NCI-H2196 (cell line): ENCODE measurements around the gene NUDCD3.

ENCODE experiments used
- DNase-seq: peaks from one replicate; lab custom pipeline; 2025; ENCODE audit not compliant: unreplicated experiment; lab: John Stamatoyannopoulos, UW

The NUDCD3 gene

DNA sequence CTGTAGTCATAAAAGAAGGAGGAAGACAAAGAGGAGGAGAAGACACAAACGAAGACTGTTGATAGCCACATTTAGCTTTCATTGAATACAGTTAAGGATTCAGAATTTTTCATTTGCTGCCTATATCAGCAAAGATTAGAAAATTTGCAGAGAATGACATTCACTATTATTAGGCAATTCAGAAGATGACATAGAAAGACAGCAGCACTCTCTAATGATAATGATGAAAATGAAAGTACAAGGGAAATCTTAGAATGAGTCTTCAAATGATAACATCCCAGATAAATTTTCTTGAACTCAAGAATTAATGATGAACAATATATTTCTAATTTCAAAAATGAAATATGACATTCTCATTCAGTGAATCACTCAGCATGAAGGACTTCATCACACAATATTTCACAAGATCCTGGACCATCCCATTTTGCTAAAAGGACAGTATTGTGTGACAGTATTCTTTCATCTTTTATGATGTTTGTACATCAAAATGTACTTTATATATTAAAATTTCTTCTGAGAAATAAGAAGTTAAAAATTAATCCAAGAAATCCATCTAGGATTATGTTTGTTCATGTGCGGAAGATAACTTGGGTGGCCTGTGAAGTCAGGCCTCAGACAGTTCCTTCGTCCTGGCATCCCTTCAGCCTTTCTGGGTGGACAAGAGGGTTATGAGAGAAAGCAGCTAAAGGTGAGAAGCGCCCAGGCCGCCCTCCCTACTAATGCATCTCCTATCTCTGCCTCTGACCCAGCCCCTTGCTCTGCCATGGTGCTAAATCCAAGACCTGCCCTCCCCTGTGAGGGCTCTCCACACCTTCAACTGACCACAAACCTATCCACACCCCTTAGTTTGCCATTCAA lies 117.7 kb downstream of the NUDCD3 start:
- no peak for DNase-seq

DNA sequence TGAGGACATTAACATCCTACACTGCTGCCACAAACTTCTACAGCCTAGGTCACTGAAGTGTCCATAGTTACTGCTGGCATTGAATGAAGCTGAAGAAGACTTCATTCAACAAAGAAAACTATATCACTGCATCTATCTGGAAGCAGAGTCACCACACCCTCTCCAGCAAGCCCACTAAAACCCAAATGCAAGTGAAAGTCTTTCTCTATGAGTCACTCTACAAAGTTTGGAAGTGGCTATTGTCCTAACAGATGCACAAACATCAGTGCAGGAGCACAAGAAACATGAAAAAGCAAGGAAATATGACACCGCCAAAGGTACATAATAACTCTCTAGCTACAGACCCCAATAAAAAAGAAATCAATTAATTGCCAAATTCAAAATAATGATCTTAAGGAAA lies 121.6 kb downstream of the NUDCD3 start:
- DNase-seq = no peak

DNA sequence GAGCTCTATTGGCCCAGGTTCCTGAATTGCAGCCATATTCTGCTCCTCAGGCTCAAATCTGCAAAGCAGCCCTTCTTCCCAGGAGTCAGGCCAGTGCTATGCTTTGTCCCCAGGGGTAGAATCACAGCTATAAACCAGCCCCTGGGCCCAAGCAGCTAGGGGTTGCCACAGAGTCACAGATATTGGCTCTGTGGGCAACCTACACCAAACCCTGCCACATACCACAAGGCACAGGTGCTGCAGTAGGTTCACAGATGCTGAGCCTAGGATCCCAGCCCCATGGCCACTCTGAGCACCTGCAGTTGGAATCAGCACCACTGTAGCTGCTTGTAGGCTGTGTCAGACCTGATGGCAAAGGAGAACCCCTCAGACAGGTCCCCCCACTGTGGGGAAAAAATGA lies 122.0 kb downstream of the NUDCD3 start:
- DNase-seq = no peak

DNA sequence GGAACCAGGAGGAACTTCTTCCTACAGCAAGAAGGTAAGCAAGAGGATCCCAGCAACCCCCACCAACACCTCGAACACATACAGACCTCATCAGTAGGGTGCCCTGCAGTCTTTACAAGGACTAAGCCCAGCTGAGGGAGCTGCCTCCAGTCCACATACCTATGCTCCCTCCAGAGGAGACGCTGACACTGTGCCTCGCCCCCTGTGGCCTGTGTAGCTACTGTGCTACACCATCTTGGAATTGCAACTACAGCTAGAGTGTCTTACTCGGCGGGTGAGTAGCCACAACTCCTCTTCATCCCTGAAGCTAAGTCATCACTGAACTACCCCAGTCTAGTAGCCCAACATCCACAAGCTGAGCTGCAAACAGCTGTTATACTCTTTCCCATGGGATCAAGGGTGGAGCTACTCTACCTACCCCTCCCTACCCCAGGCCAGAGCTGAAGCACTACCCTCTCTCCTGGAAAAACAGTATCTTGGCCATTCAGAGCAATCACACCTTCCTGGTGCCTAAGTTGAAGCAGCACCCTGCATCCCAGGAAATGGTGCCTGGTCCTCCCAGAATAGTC lies 122.9 kb downstream of the NUDCD3 start:
- DNase-seq = no peak

DNA sequence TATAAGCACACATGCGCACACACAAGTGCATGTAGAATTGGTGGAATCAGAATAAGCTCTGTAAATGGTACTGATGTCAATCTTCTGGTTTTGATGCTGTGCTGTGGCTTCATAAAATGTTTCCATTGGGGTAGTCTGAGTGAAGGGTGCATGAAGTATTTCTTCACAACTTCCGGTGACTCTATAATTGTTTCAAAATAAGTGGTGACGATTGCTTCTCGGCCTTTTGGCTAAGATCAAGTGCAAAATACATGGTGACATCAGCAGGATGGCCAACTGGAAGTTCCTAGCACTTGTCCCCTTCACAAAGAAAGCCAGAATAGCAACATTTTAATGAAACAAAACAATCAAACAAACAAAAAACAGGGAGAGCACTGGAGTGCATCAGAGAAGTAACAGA lies 123.5 kb downstream of the NUDCD3 start:
- no peak for DNase-seq

DNA sequence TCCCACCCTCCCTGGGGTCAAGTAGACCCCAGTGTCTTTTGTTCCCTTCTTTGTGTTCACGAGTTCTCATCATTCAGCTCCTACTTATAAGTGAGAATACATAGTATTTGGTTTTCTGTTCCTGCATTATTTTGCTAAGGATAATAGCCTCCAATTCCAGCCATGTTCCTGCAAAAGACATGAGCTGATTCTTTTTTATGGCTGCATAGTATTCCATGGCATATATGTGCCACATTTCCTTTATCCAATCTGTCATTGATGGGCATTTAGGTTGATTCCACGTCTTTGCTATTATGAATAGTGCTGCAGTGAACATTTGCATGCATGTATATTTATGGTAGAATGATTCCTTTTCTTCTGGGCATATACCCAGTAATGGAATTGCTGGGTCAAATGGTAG lies 136.8 kb downstream of the NUDCD3 start:
- DNase-seq = no peak

DNA sequence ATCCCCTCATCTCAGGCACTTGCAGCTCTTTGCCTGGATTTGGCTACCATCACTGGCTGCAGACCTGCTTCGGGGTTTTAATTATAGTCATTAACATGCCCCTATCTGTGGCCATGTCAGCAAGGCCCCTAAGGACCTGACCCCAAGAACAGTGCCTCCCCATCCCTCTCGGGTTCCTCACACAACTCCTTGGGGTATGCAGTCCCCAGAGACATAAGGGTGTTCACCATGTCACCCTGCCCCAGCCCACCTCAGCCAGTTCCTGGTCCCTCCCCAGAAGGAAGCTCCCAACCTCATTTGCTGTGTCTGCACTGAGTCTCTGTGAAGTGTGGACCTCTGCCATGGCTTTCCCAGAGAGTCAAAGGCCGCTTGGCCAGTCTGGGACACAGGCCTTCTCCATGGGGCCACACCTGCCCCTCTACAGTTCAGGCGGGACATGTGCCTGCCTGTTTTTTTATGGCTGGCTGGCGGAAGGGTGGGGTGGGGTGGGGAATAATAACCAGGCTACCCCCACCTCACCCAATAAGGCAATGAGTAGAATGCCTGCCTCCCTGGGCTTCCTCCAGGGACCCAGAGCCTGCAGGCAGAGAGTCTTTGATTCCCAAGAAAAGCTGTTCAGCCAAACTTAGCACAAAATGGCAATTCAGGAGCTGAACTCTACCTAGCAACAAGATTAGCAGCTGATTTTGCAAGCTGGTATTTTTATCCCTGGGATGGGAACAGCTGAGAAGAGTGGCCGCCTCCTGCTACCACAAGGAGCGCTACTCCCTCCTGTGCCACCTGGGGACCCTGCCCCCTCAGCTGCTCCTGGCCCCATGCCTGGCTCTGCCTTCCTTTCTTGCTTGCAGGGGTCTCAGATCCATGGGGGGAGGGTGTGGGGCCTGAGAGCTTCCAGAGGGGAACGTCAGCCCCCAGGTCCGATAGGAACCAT lies 141.3 kb downstream of the NUDCD3 start:
- no peak for DNase-seq

DNA sequence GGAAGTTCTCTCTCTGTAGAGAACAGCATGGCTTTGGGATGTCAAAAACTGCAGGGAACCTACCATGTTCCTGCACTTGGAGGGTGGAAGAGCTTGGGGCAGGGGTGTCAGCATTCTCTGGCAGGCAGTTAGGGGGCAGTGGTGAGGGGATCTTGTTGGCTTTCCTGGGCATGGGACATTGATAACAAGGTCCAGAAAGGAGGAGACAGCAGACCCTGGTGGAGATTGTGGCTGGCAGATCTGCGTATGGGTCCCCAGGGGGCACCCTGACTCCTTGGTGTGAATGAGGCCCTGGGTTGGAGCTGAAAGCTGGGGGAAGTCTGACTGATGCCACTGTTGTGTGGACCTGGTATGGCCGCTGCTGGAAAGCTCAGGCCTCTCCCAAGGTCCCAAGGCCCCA lies 142.2 kb downstream of the NUDCD3 start:
- DNase-seq = no peak

DNA sequence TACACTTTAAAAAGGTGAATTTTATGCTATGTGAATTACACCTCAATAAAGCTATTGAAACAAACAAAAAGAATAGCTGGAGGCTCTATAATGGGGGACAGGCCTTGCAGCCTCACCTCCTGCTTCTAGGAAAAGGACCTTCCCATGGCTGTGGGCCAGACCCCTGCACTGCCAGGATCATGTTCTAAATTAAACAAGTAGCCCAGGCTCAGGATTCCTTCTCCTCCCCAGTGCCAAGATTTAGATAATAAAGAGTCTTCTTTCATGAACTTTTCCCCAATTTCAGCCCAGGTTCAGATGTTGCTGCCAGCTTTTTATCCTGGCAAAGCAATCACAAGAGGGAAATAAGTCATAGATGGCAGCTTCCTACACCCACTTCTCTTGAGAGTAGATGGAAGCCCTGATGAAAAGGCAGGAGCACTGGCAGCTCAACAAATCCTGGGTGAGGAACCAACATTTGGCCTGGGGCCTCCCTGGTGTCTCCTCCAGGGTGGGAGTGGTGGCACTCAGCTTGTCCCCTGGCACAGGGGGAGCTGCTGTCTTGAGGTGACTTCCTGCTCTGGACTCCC lies 142.8 kb downstream of the NUDCD3 start:
- DNase-seq = no peak

DNA sequence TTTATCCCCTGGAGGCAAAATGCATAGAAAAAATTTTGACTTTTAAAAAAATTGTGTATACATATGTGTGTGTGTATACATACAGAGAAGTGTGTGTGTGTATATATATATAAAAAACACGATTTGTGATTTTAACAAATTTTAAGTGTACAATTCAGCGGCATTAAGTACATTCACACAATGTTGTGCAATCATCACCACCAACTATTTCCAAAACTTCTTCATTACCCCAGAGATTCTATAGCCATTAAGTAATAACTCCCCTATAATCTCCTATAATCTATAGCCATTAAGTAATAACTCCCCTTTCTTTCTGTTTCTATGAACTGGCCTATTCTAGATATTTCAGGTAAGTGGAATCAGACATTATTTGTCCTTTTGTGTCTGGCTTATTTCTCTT lies 144.4 kb downstream of the NUDCD3 start:
- no peak for DNase-seq

DNA sequence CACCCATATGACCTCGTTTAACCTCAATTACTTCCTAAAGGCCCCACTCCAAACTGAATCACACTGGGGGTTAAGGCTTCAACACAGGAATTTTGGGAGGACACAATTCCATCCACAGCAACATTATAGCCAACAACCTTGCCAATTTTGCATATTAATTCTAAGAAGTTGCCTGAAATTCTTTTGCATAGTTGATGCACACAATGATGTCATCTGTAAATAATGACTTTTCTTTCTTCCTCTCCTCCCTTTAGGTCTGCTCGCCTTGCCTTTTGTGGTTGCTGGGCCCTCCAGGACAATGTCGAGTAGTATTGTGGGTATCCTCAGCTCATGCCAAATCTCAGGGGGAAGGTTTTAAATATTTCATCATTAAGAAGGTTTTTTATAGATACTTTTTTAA lies 149.1 kb downstream of the NUDCD3 start:
- DNase-seq = no peak

DNA sequence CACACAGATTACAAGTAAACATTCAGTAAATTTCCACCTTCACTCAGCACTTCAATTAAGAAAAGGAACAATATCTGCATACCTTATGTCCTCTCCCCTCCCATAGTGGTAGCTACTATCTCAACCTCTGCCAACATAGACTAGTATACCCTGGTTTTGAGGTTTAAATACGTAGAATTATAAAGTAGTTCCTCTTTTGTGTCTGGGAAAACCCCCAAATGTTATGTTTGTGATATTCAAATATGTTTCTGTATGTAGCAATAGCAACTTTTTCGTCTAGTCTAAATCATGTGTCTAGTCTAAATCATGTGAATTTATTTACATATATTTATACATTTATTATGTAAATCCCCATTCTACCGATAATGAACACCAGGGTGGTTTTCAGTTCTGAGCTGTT lies 151.9 kb downstream of the NUDCD3 start:
- DNase-seq = no peak

DNA sequence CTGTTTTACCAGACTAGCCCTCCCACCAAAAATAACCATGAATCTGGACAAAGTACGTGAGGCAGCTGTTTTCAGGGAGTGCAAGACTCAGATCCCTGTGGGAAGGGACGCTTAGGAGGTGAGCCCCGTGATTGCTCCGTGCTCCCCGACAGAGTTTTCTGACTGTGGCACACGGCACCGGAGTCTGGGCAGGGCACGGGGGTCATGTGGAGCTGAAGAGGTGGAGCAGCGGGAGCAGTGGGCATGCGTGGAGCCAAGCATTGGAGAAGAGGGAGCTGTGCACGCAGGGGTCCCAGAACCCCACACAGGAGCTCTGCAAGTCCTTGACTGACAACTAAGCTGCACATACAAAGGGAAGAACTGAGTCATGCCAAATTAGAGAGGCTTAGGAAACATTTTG lies 154.0 kb downstream of the NUDCD3 start:
- DNase-seq = no peak

DNA sequence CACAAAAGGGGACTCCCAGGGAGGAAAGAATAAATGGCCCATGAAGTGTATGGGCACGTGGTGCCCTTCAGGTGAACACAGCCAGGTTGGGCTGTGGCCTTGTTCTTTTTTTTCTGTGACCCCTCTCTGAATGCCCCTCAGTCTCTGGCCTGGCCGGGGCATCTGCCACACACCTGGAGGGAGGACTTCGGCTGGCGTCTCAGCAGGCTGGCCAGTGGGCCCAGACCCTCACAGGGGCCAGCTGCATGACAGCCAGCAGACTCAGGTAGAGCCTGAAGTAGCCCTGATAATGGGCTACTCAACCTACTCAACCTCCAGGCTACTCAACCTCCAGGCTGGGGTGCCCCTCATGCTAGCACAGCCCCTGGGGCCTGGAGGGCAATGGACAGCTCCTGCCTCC lies 155.3 kb downstream of the NUDCD3 start:
- DNase-seq = no peak

DNA sequence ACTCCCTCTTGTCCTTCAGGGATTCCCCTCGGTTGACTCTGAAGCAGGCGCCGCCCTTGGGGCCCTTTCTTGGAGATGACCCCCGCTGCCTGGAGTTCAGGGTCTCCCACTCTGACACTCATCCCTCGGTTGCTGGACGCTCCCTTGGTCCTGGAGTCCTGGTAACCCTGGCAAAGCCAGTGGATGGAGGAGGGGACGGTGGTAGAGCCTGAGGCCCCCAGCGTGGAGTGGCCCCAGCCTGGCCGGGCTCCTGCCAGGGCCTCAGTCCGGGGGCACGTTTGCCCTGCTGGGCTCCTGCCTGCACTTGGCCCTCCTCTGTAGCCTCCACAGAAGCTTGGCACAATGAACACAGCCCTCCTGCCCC lies 155.7 kb downstream of the NUDCD3 start:
- no peak for DNase-seq

DNA sequence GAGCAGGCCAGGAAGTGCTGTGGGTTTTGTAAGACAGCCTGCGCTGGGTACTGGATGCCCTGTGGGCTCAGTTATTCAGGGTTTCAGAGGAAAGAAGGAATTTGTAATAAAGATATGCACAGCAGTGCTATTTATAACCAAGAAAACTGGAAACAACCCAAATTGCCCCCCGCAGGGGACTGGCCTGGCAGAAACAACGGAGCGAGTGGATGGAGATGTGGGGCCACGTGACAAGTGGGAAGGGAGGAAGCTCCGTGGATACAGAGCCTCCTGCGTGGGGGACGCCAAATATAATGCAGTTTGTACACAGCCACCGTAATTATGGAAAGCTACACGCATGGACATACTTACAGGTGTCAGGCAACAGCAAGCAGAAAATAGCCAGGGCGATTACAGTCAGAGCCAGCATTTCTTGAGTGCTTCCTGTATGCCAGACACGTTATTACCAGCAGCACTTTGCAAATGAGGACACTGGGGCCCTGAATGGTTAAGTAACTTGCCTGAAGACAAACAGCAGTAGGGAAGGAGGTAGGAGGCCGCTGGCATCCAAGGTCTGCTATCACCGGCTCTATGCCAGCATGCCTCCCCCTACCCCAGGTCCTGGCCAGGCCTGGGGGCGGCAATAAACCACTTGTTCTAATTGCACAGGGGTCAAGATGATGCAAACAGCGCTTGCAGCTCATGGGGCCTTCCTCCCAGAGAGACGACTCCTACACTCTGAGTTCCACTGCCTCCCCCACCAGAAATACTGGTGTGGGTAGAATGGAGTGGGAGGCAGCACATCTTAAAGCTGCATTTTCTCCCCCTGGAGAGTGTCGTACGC lies 156.3 kb downstream of the NUDCD3 start:
- no peak for DNase-seq

DNA sequence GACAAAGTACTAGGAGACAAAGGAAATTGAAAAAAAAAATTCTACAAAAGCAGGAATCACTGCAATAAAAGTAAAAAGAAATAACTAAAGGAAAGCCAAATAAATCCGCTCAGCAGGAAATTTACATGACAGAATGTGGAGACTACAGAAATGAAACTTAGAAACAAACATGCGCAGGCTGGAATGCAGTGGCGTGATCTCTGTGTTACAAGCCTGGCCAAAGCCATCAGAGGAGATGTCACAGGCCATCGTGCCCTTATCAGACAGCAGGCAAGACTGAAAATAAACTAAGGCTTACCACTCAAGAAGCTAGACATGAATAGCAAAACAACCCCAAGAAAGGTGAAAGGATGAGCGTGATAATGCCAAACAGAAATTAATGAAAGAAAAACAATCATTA lies 158.8 kb downstream of the NUDCD3 start:
- no peak for DNase-seq

DNA sequence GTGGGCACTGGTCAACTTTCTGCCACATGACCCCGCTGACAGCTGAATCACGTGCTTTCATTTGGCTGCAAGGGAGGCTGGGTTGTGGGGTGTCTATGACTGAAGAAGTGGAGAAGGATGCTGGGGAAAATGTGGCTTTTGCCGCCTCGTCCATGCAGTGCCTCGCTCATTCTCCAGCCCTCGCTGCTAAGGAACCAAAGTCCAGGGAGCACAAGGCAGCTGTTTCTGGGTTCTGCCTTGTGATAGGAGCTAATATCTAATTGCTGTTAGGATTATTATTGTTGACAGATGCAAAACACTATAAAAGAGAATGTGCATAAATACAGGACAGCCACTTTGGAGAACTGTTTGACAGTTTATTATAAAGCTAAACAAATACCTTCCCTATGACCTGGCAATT lies 160.1 kb downstream of the NUDCD3 start:
- DNase-seq = no peak

DNA sequence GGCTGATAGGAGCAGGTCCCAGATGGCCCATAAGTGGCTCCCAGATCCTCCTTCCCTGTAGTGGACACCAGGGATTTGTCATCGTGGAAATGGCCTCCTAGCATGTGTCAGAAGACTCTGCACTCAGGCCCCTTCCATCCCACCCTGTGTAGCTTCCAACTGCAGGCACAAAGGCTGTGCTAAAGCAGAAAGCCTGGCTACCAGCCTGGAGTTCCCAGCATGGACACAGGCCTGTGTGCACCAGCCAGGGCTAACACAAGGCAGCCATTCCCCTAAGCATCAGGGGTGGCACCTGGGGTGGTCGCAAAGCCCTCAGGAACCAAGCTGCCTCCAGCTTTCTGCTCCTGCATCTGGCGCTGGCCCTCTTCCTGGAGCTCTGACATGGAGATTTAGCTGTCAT lies 160.6 kb downstream of the NUDCD3 start:
- DNase-seq = no peak
